Rectal smooth muscle tissue (tissue), 1 donor: ENCODE results near the gene H3-3A.

Source experiments
- H3K27ac ChIP-seq: one replicate; pipeline ENCODE4 v1.7.0; 2013; ENCODE audit warnings: low read depth, low read length, inconsistent platforms
- H3K27me3 ChIP-seq: one replicate; pipeline ENCODE4 v1.7.0; 2013; ENCODE audit warnings: low read length; ENCODE audit not compliant: control insufficient read depth, insufficient read depth
- H3K36me3 ChIP-seq: one replicate; pipeline ENCODE4 v1.7.0; 2013; ENCODE audit warnings: low read length; ENCODE audit not compliant: control insufficient read depth, insufficient read depth
- H3K4me1 ChIP-seq: one replicate; pipeline ENCODE4 v1.7.0; 2013; ENCODE audit warnings: low read length; ENCODE audit not compliant: control insufficient read depth, insufficient read depth
- H3K4me3 ChIP-seq: one replicate; pipeline ENCODE4 v1.7.0; 2013; ENCODE audit warnings: low read length
- H3K9ac ChIP-seq: one replicate; pipeline ENCODE4 v1.7.0; 2013; ENCODE audit warnings: low read length

Gene H3-3A

GRCh38 chr1:226094451-226094850, 31.9 kb downstream of the H3-3A start:
- no peak overlapping the region for H3K27ac ChIP-seq
- H3K36me3 ChIP-seq = no peaks in the 10 kb centered on the region
- no peak overlapping the region for H3K4me3 ChIP-seq
- H3K27me3 ChIP-seq = no peaks in the 10 kb centered on the region
- no peaks in the 10 kb centered on the region for H3K4me1 ChIP-seq
- no peak overlapping the region for H3K9ac ChIP-seq

GRCh38 chr1:226095286-226095685, 32.8 kb downstream of the H3-3A start:
- no peak overlapping the region for H3K9ac ChIP-seq
- no peaks in the 10 kb centered on the region for H3K36me3 ChIP-seq
- H3K27me3 ChIP-seq = no peaks in the 10 kb centered on the region
- no peaks in the 10 kb centered on the region for H3K4me1 ChIP-seq
- H3K27ac ChIP-seq = no peak overlapping the region
- no peak overlapping the region for H3K4me3 ChIP-seq

GRCh38 chr1:226097866-226098625, 35.5 kb downstream of the H3-3A start:
- no peak overlapping the region for H3K27ac ChIP-seq
- H3K4me1 ChIP-seq = no peaks in the 10 kb centered on the region
- no peaks in the 10 kb centered on the region for H3K36me3 ChIP-seq
- no peaks in the 10 kb centered on the region for H3K27me3 ChIP-seq
- no peak overlapping the region for H3K4me3 ChIP-seq
- no peak overlapping the region for H3K9ac ChIP-seq

- H3K4me1 ChIP-seq = no peaks in the 10 kb centered on the region
- H3K27me3 ChIP-seq = no peaks in the 10 kb centered on the region
- H3K27ac ChIP-seq = no peak overlapping the region
- H3K4me3 ChIP-seq = no peak overlapping the region
- no peak overlapping the region for H3K9ac ChIP-seq
- H3K36me3 ChIP-seq = no peaks in the 10 kb centered on the region
Measured at GRCh38 chr1:226098870-226099835, 36.6 kb downstream of the H3-3A start.

GRCh38 chr1:226100436-226101391, 38.2 kb downstream of the H3-3A start:
- no peaks in the 10 kb centered on the region for H3K4me1 ChIP-seq
- H3K27ac ChIP-seq = no peak overlapping the region
- H3K9ac ChIP-seq = no peak overlapping the region
- H3K4me3 ChIP-seq = peak overlapping the region; percentile 69
- H3K36me3 ChIP-seq = no peaks in the 10 kb centered on the region
- no peaks in the 10 kb centered on the region for H3K27me3 ChIP-seq

GRCh38 chr1:226104671-226105121, 42.2 kb downstream of the H3-3A start:
- Histone ChIP-seq H3K36me3 (no peaks in the 10 kb centered on the region), H3K4me1 (peaks cover 3% of the 10 kb centered on the region), H3K27ac (no peak overlapping the region), H3K4me3 (no peak overlapping the region), H3K9ac (no peak overlapping the region), H3K27me3 (no peaks in the 10 kb centered on the region)

GRCh38 chr1:226107471-226108460, 45.2 kb downstream of the H3-3A start:
- Histone ChIP-seq H3K4me1 (peaks cover 12% of the 10 kb centered on the region), H3K9ac (no peak overlapping the region)

GRCh38 chr1:226108935-226109828, 46.7 kb downstream of the H3-3A start:
- Histone ChIP-seq H3K27me3 (no peaks in the 10 kb centered on the region), H3K36me3 (no peaks in the 10 kb centered on the region), H3K4me3 (peak overlapping the region; percentile 85), H3K4me1 (peaks cover 12% of the 10 kb centered on the region), H3K27ac (peak overlapping the region; percentile 93), H3K9ac (peak overlapping the region; percentile 86)

More at GRCh38 chr1:226107471-226108460, 45.2 kb downstream of the H3-3A start:
- no peaks in the 10 kb centered on the region for H3K36me3 ChIP-seq
- no peak overlapping the region for H3K27ac ChIP-seq
- H3K27me3 ChIP-seq = no peaks in the 10 kb centered on the region
- no peak overlapping the region for H3K4me3 ChIP-seq

- H3K4me1 ChIP-seq = peaks cover 12% of the 10 kb centered on the region
- H3K4me3 ChIP-seq = peak overlapping the region; percentile 85
- H3K36me3 ChIP-seq = no peaks in the 10 kb centered on the region
- H3K27me3 ChIP-seq = no peaks in the 10 kb centered on the region
- H3K9ac ChIP-seq = peak overlapping the region; percentile 86
- H3K27ac ChIP-seq = peak overlapping the region; percentile 94
Measured at GRCh38 chr1:226109829-226110248, 47.3 kb downstream of the H3-3A start.

GRCh38 chr1:226110249-226111097, 48.0 kb downstream of the H3-3A start:
- no peaks in the 10 kb centered on the region for H3K36me3 ChIP-seq
- peak overlapping the region; percentile 94 for H3K27ac ChIP-seq
- no peaks in the 10 kb centered on the region for H3K27me3 ChIP-seq
- peak overlapping the region; percentile 74 for H3K9ac ChIP-seq
- peak overlapping the region; percentile 80 for H3K4me3 ChIP-seq
- peaks cover 12% of the 10 kb centered on the region for H3K4me1 ChIP-seq
